Smooth muscle cell (in vitro differentiated cells): ENCODE measurements around the gene AGL. TPM values are rescaled to one million over a fixed set of nuclear protein-coding genes. Genes with fewer than 3 reads are reported as not detected.
"Not testable (repeated sequence)": the region's sequence is repeated elsewhere in the genome, so short reads cannot be mapped to it uniquely, and the experiment has no call there.

Experiments
- DNase-seq: peaks from one replicate; lab custom pipeline; 2025; ENCODE audit not compliant: unreplicated experiment; lab: John Stamatoyannopoulos, UW
- H2AFZ ChIP-seq: fragments of 200-600 bp; sonication (generic); 2 replicates; pipeline ENCODE4 v1.6.0; 2016; ENCODE audit warnings: antibody characterized with exemption, low read depth, mild to moderate bottlenecking
- H3F3A ChIP-seq: fragments of 200-600 bp; sonication (generic); 2 replicates; pipeline ENCODE4 v1.6.0; 2017; ENCODE audit warnings: antibody characterized with exemption, low read depth
- H3K27ac ChIP-seq: fragments of 200-600 bp; sonication (generic); 2 replicates; pipeline ENCODE4 v1.5.1; 2016; ENCODE audit warnings: low read depth, mild to moderate bottlenecking
- H3K27me3 ChIP-seq: fragments of 200-600 bp; sonication (generic); 2 replicates; pipeline ENCODE4 v1.6.1; 2016; ENCODE audit warnings: low read depth, mild to moderate bottlenecking
- H3K36me3 ChIP-seq: fragments of 200-600 bp; sonication (generic); 2 replicates; pipeline ENCODE4 v1.5.1; 2016; ENCODE audit warnings: low read depth
- H3K4me1 ChIP-seq: fragments of 200-600 bp; sonication (generic); 2 replicates; pipeline ENCODE4 v1.5.1; 2016; ENCODE audit warnings: low read depth
- H3K4me2 ChIP-seq: fragments of 200-600 bp; sonication (generic); 2 replicates; pipeline ENCODE4 v1.6.0; 2016; ENCODE audit warnings: mild to moderate bottlenecking
- H3K4me3 ChIP-seq: fragments of 200-600 bp; sonication (generic); 2 replicates; pipeline ENCODE4 v1.5.1; 2016; ENCODE audit warnings: mild to moderate bottlenecking
- H3K79me2 ChIP-seq: fragments of 200-600 bp; sonication (generic); 2 replicates; pipeline ENCODE4 v1.6.0; 2016; ENCODE audit warnings: low read depth, mild to moderate bottlenecking
- H3K9ac ChIP-seq: fragments of 200-600 bp; sonication (generic); 2 replicates; pipeline ENCODE4 v1.6.0; 2016; ENCODE audit warnings: low read depth
- H3K9me3 ChIP-seq: fragments of 200-600 bp; sonication (generic); replicated peaks from 2 replicates; pipeline ENCODE4 v1.5.1; 2016; ENCODE audit warnings: low read depth
- H4K20me1 ChIP-seq: fragments of 200-600 bp; sonication (generic); 2 replicates; pipeline ENCODE4 v1.6.0; 2016; ENCODE audit warnings: low read depth
- CTCF ChIP-seq: fragments of 200-600 bp; sonication (generic); IDR thresholded peaks from 2 replicates; pipeline ENCODE4 v1.5.1; 2017; ENCODE audit warnings: borderline replicate concordance, mild to moderate bottlenecking, antibody characterized with exemption; ENCODE audit not compliant: insufficient read depth, poor library complexity, severe bottlenecking
- WGBS: methylation state at CpG from one replicate; pipeline ENCODE4 v1.1.7; 2016; ENCODE audit warnings: low lambda C conversion rate; 5-methylcytosine and 5-hydroxymethylcytosine counted together
- polyA plus RNA-seq: library from polyadenylated mRNA; unstranded; fragments of >200 nt; fragmentation: Nextera tagmentation; extraction: Ambion mirVana; gene quantifications from 2 replicates; pipeline ENCODE4 v1.2.1, GENCODE V29; 2016
- total RNA-seq: library from RNA; depleted of rRNA; stranded (reverse); fragments of >200 nt; gene quantifications from 2 replicates; pipeline ENCODE4 v1.2.3, GENCODE V29; 2014

AGL gene
- total and polyA plus RNA-seq, 2 experiments from 2014 or later, result 5.1 to 18.3 TPM

GRCh38 chr1:99825098-99825497, 25.1 kb upstream of the AGL start:
- H2AFZ ChIP-seq, result no peak overlapping the region
- no peak overlapping the region for H3K4me2 ChIP-seq
- 93% methylated on average over 3 of the region's 3 CpGs for WGBS
- H3K9me3 ChIP-seq, result no peaks in the 10 kb centered on the region
- no peaks in the 10 kb centered on the region for H4K20me1 ChIP-seq
- no peak overlapping the region for H3K4me3 ChIP-seq
- no peaks in the 10 kb centered on the region for H3K36me3 ChIP-seq
- no peak for DNase-seq
- no peak for TF ChIP-seq CTCF
- no peaks in the 10 kb centered on the region for H3F3A ChIP-seq
- H3K27me3 ChIP-seq, result no peaks in the 10 kb centered on the region
- no peak overlapping the region for H3K27ac ChIP-seq
- no peak overlapping the region for H3K9ac ChIP-seq
- H3K4me1 ChIP-seq, result no peaks in the 10 kb centered on the region
- no peaks in the 10 kb centered on the region for H3K79me2 ChIP-seq

GRCh38 chr1:99825702-99826101, 24.5 kb upstream of the AGL start:
- Histone ChIP-seq H3K4me2 (no peak overlapping the region), H3K36me3 (no peaks in the 10 kb centered on the region), H4K20me1 (no peaks in the 10 kb centered on the region), H3K9ac (no peak overlapping the region), H3K9me3 (no peaks in the 10 kb centered on the region), H3K27me3 (no peaks in the 10 kb centered on the region), H3K79me2 (no peaks in the 10 kb centered on the region), H3K4me1 (no peaks in the 10 kb centered on the region), H3F3A (no peaks in the 10 kb centered on the region), H3K27ac (no peak overlapping the region), H2AFZ (no peak overlapping the region), H3K4me3 (no peak overlapping the region)
- 100% methylated on average over 1 of the region's 1 CpG for WGBS
- no peak for TF ChIP-seq CTCF
- no peak for DNase-seq

GRCh38 chr1:99827970-99828369, 22.2 kb upstream of the AGL start:
- Histone ChIP-seq H3K4me3 (no peak overlapping the region), H3K27ac (no peak overlapping the region), H3K9me3 (no peaks in the 10 kb centered on the region), H3K27me3 (no peaks in the 10 kb centered on the region), H3K9ac (no peak overlapping the region), H3F3A (no peaks in the 10 kb centered on the region), H3K79me2 (no peaks in the 10 kb centered on the region), H2AFZ (no peak overlapping the region), H3K4me1 (no peaks in the 10 kb centered on the region), H3K4me2 (no peak overlapping the region), H4K20me1 (no peaks in the 10 kb centered on the region), H3K36me3 (no peaks in the 10 kb centered on the region)
- DNase-seq, result no peak
- TF ChIP-seq CTCF, result no peak
- 86% methylated on average over 2 of the region's 2 CpGs for WGBS

GRCh38 chr1:99829269-99829668, 20.9 kb upstream of the AGL start:
- H3F3A ChIP-seq, result no peaks in the 10 kb centered on the region
- H3K4me1 ChIP-seq, result no peaks in the 10 kb centered on the region
- DNase-seq, result no peak
- 85% methylated on average over 2 of the region's 2 CpGs for WGBS
- no peak for TF ChIP-seq CTCF
- no peak overlapping the region for H3K27ac ChIP-seq
- no peak overlapping the region for H2AFZ ChIP-seq
- no peak overlapping the region for H3K4me2 ChIP-seq
- H4K20me1 ChIP-seq, result no peaks in the 10 kb centered on the region
- H3K79me2 ChIP-seq, result no peaks in the 10 kb centered on the region
- H3K9ac ChIP-seq, result no peak overlapping the region
- no peak overlapping the region for H3K4me3 ChIP-seq
- no peaks in the 10 kb centered on the region for H3K27me3 ChIP-seq
- H3K36me3 ChIP-seq, result no peaks in the 10 kb centered on the region
- no peaks in the 10 kb centered on the region for H3K9me3 ChIP-seq

GRCh38 chr1:99833911-99834310, 16.2 kb upstream of the AGL start:
- WGBS, result 98% methylated on average over 7 of the region's 7 CpGs

More at GRCh38 chr1:99833911-99834310, 16.2 kb upstream of the AGL start:
- not testable (repeated sequence) for H3K4me1 ChIP-seq, H3F3A ChIP-seq, H3K9me3 ChIP-seq, DNase-seq, H3K79me2 ChIP-seq, H3K27me3 ChIP-seq, H4K20me1 ChIP-seq, H3K4me2 ChIP-seq, H2AFZ ChIP-seq, H3K4me3 ChIP-seq, H3K27ac ChIP-seq, H3K9ac ChIP-seq, H3K36me3 ChIP-seq
